SK-N-SH (cell line): ENCODE results near the gene TRIM9. TPM values are rescaled to one million over a fixed set of nuclear protein-coding genes. Genes with fewer than 3 reads are reported as not detected.

Experiments used
- CTCF ChIA-PET: fragments of 300-600, 350-600 bp; formaldehyde crosslinking; extraction: SDS; loops from one replicate; lab custom pipeline; 2021; lab: Yijun Ruan, JAX
- POLR2A ChIA-PET: fragments of 350-600 bp; sonication (Branson Sonifier 250); formaldehyde crosslinking; extraction: SDS; loops from one replicate; lab custom pipeline; 2020; ENCODE audit warnings: antibody characterized with exemption, inconsistent platforms; lab: Yijun Ruan, JAX
- DNase-seq: peaks from one replicate; pipeline ENCODE4 v3.0.0; 2012
- H2AFZ ChIP-seq: fragments of 200-600 bp; sonication (generic); 2 replicates; pipeline ENCODE4 v1.8.1; 2016; ENCODE audit warnings: antibody characterized with exemption, mild to moderate bottlenecking, low read depth
- H3F3A ChIP-seq: fragments of 200-600 bp; sonication (generic); replicated peaks from 2 replicates; pipeline ENCODE3; 2016; ENCODE audit warnings: antibody characterized with exemption, mild to moderate bottlenecking; ENCODE audit not compliant: insufficient read depth
- H3K27ac ChIP-seq, 2 experiments: fragments of 200-500 bp in 1 of 2; fragments of 200-600 bp in 1 of 2; sonication (Bioruptor generic) in 1 of 2; sonication (generic), shearing (Covaris generic) in 1 of 2; 2 replicates each; pipeline versions ENCODE4 v1.5.1 to v1.6.1; 2014 to 2016; ENCODE audit warnings: low read depth in 2 of 2, inconsistent platforms in 1 of 2, low read length in 1 of 2, mild to moderate bottlenecking in 1 of 2, mixed read lengths in 1 of 2
- H3K27me3 ChIP-seq: fragments of 200-600 bp; sonication (generic), shearing (Covaris generic); 2 replicates; pipeline ENCODE4 v1.6.1; 2016; ENCODE audit warnings: mixed run types; ENCODE audit not compliant: insufficient read depth
- H3K36me3 ChIP-seq, 2 experiments: fragments of 200-500 bp in 1 of 2; fragments of 200-600 bp in 1 of 2; sonication (Bioruptor generic) in 1 of 2; sonication (generic) in 1 of 2; replicated peaks in 1 of 2; 2 replicates each; pipeline versions ENCODE3 to v1.5.1; 2014 to 2016; ENCODE audit warnings: low read length in 1 of 2, mild to moderate bottlenecking in 1 of 2; ENCODE audit not compliant: insufficient read depth in 2 of 2, control insufficient read depth in 1 of 2
- H3K4me1 ChIP-seq, 2 experiments: fragments of 200-500 bp in 1 of 2; fragments of 200-600 bp in 1 of 2; sonication (Bioruptor generic) in 1 of 2; sonication (generic), shearing (Covaris generic) in 1 of 2; 2 replicates each; pipeline versions ENCODE4 v1.5.1 to v1.6.1; 2014 to 2016; ENCODE audit warnings: low read depth in 1 of 2, low read length in 1 of 2, mixed run types in 1 of 2; ENCODE audit not compliant: insufficient read depth in 2 of 2, control insufficient read depth in 1 of 2
- H3K4me2 ChIP-seq: fragments of 200-600 bp; sonication (generic), shearing (Covaris generic); 2 replicates; pipeline ENCODE4 v1.6.1; 2017; ENCODE audit warnings: mixed run types
- H3K4me3 ChIP-seq, 2 experiments: fragments of 200-500 bp in 1 of 2; fragments of 200-600 bp in 1 of 2; sonication (Bioruptor generic) in 1 of 2; sonication (generic), shearing (Covaris generic) in 1 of 2; 2 replicates each; pipeline versions ENCODE4 v1.5.1 to v1.8.1; 2014 to 2016; ENCODE audit warnings: low read depth in 2 of 2, inconsistent platforms in 1 of 2, low read length in 1 of 2, mild to moderate bottlenecking in 1 of 2, mixed read lengths in 1 of 2, moderate library complexity in 1 of 2
- H3K79me2 ChIP-seq: fragments of 200-600 bp; sonication (generic); 2 replicates; pipeline ENCODE4 v1.8.1; 2017; ENCODE audit warnings: mild to moderate bottlenecking; ENCODE audit not compliant: insufficient read depth
- H3K9ac ChIP-seq: fragments of 200-600 bp; sonication (generic); 2 replicates; pipeline ENCODE4 v1.6.1; 2017; ENCODE audit warnings: mixed run types
- H3K9me2 ChIP-seq: fragments of 200-600 bp; sonication (generic); 2 replicates; pipeline ENCODE4 v1.6.1; 2017; ENCODE audit warnings: mixed run types
- H3K9me3 ChIP-seq: fragments of 200-600 bp; sonication (generic); 2 replicates; pipeline ENCODE4 v1.6.1; 2017; ENCODE audit warnings: mixed run types, mild to moderate bottlenecking, moderate library complexity
- H4K20me1 ChIP-seq: fragments of 200-600 bp; sonication (generic); 2 replicates; pipeline ENCODE4 v1.6.1; 2017; ENCODE audit warnings: mild to moderate bottlenecking, mixed run types; ENCODE audit not compliant: insufficient read depth
- EZH2phosphoT487 ChIP-seq: fragments of 200-600 bp; sonication (generic); IDR thresholded peaks from 2 replicates; pipeline ENCODE4 v1.6.1; 2017; ENCODE audit warnings: low read depth, mixed run types, mild to moderate bottlenecking, antibody characterized with exemption, moderate library complexity, borderline replicate concordance
- FOXM1 ChIP-seq: IDR thresholded peaks from 2 replicates; pipeline ENCODE4 v1.4.0; 2012; ENCODE audit warnings: low read depth, mild to moderate bottlenecking
- GABPA ChIP-seq: IDR thresholded peaks from 2 replicates; pipeline ENCODE4 v1.4.0; 2012; ENCODE audit warnings: low read depth, mild to moderate bottlenecking
- JUND ChIP-seq: IDR thresholded peaks from 2 replicates; pipeline ENCODE4 v1.4.0; 2012
- NRF1 ChIP-seq: IDR thresholded peaks from 2 replicates; pipeline ENCODE4 v1.6.1; 2012; ENCODE audit warnings: low read depth, mild to moderate bottlenecking, low read length
- PBX3 ChIP-seq: IDR thresholded peaks from 2 replicates; pipeline ENCODE4; 2012
- RFX5 ChIP-seq: IDR thresholded peaks from 2 replicates; pipeline ENCODE4 v1.6.1; 2012; ENCODE audit warnings: mild to moderate bottlenecking, improper control_type of control experiment, low read length
- RXRA ChIP-seq: IDR thresholded peaks from 2 replicates; pipeline ENCODE4 v1.4.0; 2012; ENCODE audit warnings: low read depth, mild to moderate bottlenecking, borderline replicate concordance
- SIN3A ChIP-seq: IDR thresholded peaks from 2 replicates; pipeline ENCODE4 v1.6.1; 2012; ENCODE audit warnings: low read depth, mild to moderate bottlenecking, low read length, moderate library complexity, borderline replicate concordance
- SMC3 ChIP-seq: IDR thresholded peaks from 2 replicates; pipeline ENCODE4 v1.6.1; 2012; ENCODE audit warnings: low read depth, low read length, improper control_type of control experiment
- TAF1 ChIP-seq: IDR thresholded peaks from 2 replicates; pipeline ENCODE4 v1.6.1; 2012; ENCODE audit warnings: low read depth, mild to moderate bottlenecking, low read length, moderate library complexity, borderline replicate concordance
- WGBS: methylation state at CpG from one replicate; pipeline ENCODE4 v1.1.6; 2017; ENCODE audit warnings: low lambda C conversion rate; 5-methylcytosine and 5-hydroxymethylcytosine counted together
- polyA plus RNA-seq, 3 experiments: library from polyadenylated mRNA; depleted of rRNA; stranded (reverse); fragments of >200 nt; gene quantifications; 2 replicates each; pipeline ENCODE4 v1.2.3, GENCODE V29; 2012
- TF ChIP-seq, protein P1 (sequence below): IDR thresholded peaks from 2 replicates; pipeline ENCODE4 v1.6.1; 2012; ENCODE audit warnings: mild to moderate bottlenecking, low read depth, low read length, moderate library complexity
- TF ChIP-seq, protein P2 (sequence below): fragments of 150-350 bp; IDR thresholded peaks from 2 replicates; pipeline ENCODE4 v1.6.1; 2016; ENCODE audit warnings: mild to moderate bottlenecking, low read depth, low read length

The TRIM9 gene
- polyA plus RNA-seq, 1 of the 3 experiments (the other 2 are of a cell fraction), result 3.9 TPM

DNA sequence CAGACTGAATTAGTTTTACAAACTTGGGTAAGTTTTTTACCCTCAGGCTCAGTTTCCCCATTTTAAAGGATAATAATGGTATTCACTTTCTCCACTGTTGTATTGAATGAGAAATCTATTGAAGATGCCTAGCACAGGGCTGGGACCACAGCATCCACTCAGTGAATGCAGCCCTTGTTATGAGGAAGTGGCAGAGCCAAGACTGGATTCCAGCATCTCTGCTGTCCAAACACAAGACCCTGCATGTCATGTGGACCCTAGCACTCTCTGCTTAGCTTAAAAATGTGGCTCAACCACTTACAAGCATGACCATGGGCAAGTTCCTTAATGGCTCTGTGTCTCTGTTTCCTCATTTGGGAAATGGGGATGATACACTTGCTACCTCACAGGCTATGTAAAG is 24.1 kb upstream of the TRIM9 start:
- no peaks in the 10 kb centered on the region for H3K27me3 ChIP-seq
- POLR2A ChIA-PET, result no interaction called here
- TF ChIP-seq SIN3A (no peak), GABPA (no peak), JUND (no peak), TAF1 (no peak)
- TF ChIP-seq, protein P1, sequence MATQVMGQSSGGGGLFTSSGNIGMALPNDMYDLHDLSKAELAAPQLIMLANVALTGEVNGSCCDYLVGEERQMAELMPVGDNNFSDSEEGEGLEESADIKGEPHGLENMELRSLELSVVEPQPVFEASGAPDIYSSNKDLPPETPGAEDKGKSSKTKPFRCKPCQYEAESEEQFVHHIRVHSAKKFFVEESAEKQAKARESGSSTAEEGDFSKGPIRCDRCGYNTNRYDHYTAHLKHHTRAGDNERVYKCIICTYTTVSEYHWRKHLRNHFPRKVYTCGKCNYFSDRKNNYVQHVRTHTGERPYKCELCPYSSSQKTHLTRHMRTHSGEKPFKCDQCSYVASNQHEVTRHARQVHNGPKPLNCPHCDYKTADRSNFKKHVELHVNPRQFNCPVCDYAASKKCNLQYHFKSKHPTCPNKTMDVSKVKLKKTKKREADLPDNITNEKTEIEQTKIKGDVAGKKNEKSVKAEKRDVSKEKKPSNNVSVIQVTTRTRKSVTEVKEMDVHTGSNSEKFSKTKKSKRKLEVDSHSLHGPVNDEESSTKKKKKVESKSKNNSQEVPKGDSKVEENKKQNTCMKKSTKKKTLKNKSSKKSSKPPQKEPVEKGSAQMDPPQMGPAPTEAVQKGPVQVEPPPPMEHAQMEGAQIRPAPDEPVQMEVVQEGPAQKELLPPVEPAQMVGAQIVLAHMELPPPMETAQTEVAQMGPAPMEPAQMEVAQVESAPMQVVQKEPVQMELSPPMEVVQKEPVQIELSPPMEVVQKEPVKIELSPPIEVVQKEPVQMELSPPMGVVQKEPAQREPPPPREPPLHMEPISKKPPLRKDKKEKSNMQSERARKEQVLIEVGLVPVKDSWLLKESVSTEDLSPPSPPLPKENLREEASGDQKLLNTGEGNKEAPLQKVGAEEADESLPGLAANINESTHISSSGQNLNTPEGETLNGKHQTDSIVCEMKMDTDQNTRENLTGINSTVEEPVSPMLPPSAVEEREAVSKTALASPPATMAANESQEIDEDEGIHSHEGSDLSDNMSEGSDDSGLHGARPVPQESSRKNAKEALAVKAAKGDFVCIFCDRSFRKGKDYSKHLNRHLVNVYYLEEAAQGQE, result no peak
- TF ChIP-seq, protein P2, sequence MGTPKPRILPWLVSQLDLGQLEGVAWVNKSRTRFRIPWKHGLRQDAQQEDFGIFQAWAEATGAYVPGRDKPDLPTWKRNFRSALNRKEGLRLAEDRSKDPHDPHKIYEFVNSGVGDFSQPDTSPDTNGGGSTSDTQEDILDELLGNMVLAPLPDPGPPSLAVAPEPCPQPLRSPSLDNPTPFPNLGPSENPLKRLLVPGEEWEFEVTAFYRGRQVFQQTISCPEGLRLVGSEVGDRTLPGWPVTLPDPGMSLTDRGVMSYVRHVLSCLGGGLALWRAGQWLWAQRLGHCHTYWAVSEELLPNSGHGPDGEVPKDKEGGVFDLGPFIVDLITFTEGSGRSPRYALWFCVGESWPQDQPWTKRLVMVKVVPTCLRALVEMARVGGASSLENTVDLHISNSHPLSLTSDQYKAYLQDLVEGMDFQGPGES, result no peak

DNA sequence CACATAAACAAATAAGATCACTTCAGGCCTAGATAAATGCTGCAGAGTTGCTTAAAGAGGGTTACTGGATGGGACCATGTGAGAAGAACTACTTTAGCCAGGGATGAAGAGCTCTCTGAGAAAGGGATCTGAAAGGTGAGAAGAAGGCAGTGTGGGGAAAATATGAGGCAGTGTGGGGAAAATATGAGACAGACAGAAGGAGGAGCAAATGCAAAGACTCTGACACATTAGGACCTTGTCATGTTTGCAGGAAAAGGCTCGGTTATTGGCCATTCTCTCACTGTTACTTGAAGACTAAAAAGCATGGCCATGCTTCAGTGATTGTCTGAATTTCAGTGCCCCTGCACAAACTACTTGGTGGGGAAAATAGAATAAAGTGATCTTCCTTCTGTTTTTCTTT is 22.7 kb upstream of the TRIM9 start:
- Histone ChIP-seq H3K4me3 (no peak overlapping the region), H3K9me3 (no peaks in the 10 kb centered on the region), H3K4me2 (no peak overlapping the region), H3K9ac (no peak overlapping the region), H3F3A (no peaks in the 10 kb centered on the region), H3K27ac (no peak overlapping the region), H2AFZ (no peak overlapping the region), H3K79me2 (no peaks in the 10 kb centered on the region), H3K36me3 (no peaks in the 10 kb centered on the region), H3K9me2 (no peaks in the 10 kb centered on the region), H3K4me1 (no peaks in the 10 kb centered on the region), H4K20me1 (no peaks in the 10 kb centered on the region), H3K27me3 (no peaks in the 10 kb centered on the region)
- POLR2A ChIA-PET, result no interaction called here
- WGBS, result 81% methylated on average over 1 of the region's 1 CpG
- CTCF ChIA-PET, result interaction anchor here (1.6 kb wide), 1 partner anchor 9 kb away, joined by 4 read pairs; no protein-coding TSS in a partner anchor
- no peak for DNase-seq
- no peak for TF ChIP-seq RFX5
- TF ChIP-seq SMC3, result no peak
- TF ChIP-seq EZH2phosphoT487, result no peak
- TF ChIP-seq RXRA, result no peak
- no peak for TF ChIP-seq PBX3
- TF ChIP-seq FOXM1, result no peak
- TF ChIP-seq JUND, result no peak
- TF ChIP-seq NRF1, result no peak

More for the DNA sequence above, 24.1 kb upstream of the TRIM9 start:
- Histone ChIP-seq H3K4me2 (no peak overlapping the region), H3K4me3 (no peak overlapping the region), H3K9ac (no peak overlapping the region), H3K27ac (no peak overlapping the region), H2AFZ (no peak overlapping the region), H3K36me3 (no peaks in the 10 kb centered on the region), H3K79me2 (no peaks in the 10 kb centered on the region), H3F3A (no peaks in the 10 kb centered on the region), H3K9me2 (no peaks in the 10 kb centered on the region), H4K20me1 (no peaks in the 10 kb centered on the region), H3K9me3 (no peaks in the 10 kb centered on the region), H3K4me1 (no peaks in the 10 kb centered on the region)
- CTCF ChIA-PET, result interaction anchor here (1.2 kb wide), 2 partner anchors 11 to 26 kb away, joined by 3 read pairs; no protein-coding TSS in a partner anchor
- DNase-seq, result no peak
